ENCODE data around the gene FAIM2.

- TF ChIP-seq CTCF (conservative IDR thresholded peaks at IDR 0.05; ENCODE audit: low read depth in 2 of 2) = no peak
- TF ChIP-seq ETS1 (IDR thresholded peaks at IDR 0.05) = no peak
- no peak for TF ChIP-seq POLR2AphosphoS5 (IDR thresholded peaks at IDR 0.05; ENCODE audit: low read depth)
- TF ChIP-seq JUNB (IDR thresholded peaks at IDR 0.05; ENCODE audit: unreplicated experiment) = no peak
- no peak for TF ChIP-seq EZH2 (IDR thresholded peaks at IDR 0.05; ENCODE audit: low read depth, unreplicated experiment)
These were observed 27.6 kb downstream of the FAIM2 start for GRCh38 chr12:49876070-49876469.

All from GM23338 (cell line).